Nephron progenitor cell (in vitro differentiated cells): ENCODE data around the gene PTPRJ.

ENCODE experiments used
- DNase-seq: peaks from one replicate; pipeline ENCODE4 v3.0.0; 2021
- H3K27ac Mint-ChIP-seq: 2 replicates; pipeline ENCODE4 v1.8.0; 2021; ENCODE audit warnings: mild to moderate bottlenecking, moderate library complexity, mixed read lengths
- H3K27me3 Mint-ChIP-seq: 2 replicates; pipeline ENCODE4 v1.8.0; 2021; ENCODE audit warnings: mild to moderate bottlenecking, low read depth, mixed read lengths; ENCODE audit not compliant: poor library complexity
- H3K36me3 Mint-ChIP-seq: 2 replicates; pipeline ENCODE4 v1.8.0; 2021; ENCODE audit warnings: low read depth, mixed read lengths
- H3K4me1 Mint-ChIP-seq: 2 replicates; pipeline ENCODE4 v1.8.0; 2021; ENCODE audit warnings: mixed read lengths
- H3K4me3 Mint-ChIP-seq: 2 replicates; pipeline ENCODE4 v1.8.0; 2021; ENCODE audit warnings: mild to moderate bottlenecking, moderate library complexity, mixed read lengths
- H3K9me3 Mint-ChIP-seq: 2 replicates; pipeline ENCODE4 v1.8.0; 2021; ENCODE audit warnings: mild to moderate bottlenecking, moderate library complexity, mixed read lengths
- CTCF ChIP-seq: fragments of 200-600 bp; sonication (generic); IDR thresholded peaks from 2 replicates; pipeline ENCODE4 v1.5.0; 2021; ENCODE audit warnings: antibody characterized with exemption

The PTPRJ gene

DNA sequence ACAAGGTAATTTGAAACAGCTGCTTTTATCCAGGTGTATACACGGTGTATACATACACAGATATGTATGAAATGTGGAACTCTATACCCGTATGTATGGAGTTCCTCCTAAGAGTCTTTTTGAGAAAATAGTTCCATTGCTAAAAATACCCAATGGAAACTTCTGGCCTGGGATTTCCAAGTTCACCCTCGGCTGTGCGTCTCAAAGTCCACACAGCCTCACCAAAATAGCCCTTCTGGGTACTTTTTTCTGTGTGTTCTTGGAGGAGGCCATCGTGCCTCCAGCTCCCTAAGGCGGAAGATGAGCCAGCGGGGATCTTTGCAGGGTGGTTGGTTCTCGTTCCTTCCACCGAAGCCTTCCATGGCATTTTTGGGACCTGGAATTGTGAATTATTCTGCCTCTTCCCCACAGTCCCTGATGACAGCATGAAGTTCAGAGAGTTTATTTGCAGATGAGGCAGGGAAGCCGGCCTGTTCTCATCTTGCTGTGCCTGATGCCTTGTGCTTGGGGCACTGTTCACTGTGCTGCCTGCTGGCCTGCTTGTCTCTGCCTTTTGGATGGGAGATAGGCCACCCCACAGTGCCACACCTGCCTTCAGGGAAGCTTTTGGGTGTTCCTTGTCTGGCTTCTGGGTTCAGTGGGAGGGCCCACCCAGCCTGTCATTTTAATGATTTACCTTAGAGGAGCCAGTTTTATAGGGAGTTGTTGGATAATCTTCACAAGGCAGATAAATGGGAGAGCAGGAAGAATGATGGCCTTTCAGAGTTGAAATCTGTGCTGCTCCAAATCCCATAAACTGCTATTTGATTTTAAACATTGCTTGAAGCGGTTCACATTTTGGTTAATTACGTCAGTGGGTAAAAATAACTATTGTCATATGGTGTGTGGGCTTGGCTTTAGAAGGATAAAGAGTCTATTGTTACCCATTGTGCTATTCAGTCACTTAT, 123.5 kb downstream of the PTPRJ start:
- H3K27ac Mint-ChIP-seq = no peak overlapping the region
- no peak for DNase-seq
- H3K4me1 Mint-ChIP-seq = peaks cover 58% of the 10 kb centered on the region
- H3K27me3 Mint-ChIP-seq = peaks cover 7% of the 10 kb centered on the region
- H3K9me3 Mint-ChIP-seq = no peaks in the 10 kb centered on the region
- no peak overlapping the region for H3K4me3 Mint-ChIP-seq
- no peaks in the 10 kb centered on the region for H3K36me3 Mint-ChIP-seq
- TF ChIP-seq CTCF = no peak

DNA sequence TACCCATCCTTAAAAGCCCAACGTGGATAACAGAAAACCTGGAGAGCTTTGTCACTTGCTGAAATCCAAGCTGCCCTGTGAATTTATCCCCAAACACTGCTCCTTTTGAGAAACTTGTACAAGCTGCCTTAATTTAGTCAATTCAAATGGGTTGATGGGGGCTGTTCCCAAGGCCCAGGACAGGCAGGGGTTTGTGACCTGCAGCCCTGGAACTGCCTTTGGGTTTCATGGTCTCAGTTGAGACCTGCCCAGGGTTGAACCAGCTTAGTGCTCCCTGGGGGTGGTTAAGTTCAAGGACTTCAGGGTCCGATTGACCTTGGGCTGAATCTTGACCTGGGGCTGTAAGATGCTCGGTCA, 124.2 kb downstream of the PTPRJ start:
- Mint-ChIP-seq H3K36me3 (no peaks in the 10 kb centered on the region), H3K4me3 (no peak overlapping the region), H3K27ac (no peak overlapping the region), H3K4me1 (peaks cover 64% of the 10 kb centered on the region), H3K9me3 (no peaks in the 10 kb centered on the region), H3K27me3 (peaks cover 7% of the 10 kb centered on the region)
- no peak for TF ChIP-seq CTCF
- no peak for DNase-seq

DNA sequence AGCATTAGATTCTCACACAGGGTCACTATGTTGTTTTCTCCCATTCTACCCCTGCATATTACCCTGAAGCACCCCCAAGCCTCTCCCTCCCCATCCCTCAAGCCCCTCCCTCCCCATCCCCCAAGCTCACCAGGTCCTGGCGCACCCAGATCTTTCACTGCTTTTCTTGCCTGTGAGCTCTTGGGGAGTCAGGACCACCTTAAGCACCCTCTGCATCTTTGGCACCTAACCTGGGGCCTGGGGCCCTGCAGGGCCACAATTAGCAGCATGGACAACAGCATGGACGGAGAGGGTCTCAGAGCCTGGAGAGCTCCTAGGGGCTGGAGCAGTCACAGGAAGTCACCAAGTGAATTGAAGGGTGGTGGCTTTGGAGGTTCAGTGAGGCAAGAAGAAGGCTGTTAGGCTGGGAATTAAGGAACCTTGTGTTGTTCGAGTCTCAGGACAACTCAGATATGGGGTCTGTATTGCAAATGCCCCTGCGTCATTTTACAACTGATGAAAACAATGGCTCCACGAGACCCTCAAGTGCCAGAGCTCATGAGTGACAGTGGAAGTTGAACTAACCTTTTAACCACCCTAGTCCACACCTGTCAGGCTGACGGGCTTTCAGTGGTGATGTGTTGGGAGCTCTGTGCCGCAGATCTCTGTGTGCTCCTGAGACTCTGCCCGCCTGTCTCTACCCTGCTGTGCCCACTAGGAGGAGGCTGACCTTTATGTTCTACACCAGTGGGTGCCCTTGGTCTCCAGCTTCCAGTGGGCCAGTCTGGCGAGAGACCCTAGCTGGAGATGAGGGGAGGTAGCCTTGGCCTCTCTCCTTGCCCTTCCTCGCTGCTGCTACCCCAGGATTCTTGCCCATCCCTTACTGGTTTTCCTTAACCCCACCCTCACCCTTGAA, 125.0 kb downstream of the PTPRJ start:
- no peak for TF ChIP-seq CTCF
- Mint-ChIP-seq H3K27ac (no peak overlapping the region), H3K4me3 (no peak overlapping the region), H3K4me1 (peaks cover 71% of the 10 kb centered on the region), H3K9me3 (no peaks in the 10 kb centered on the region), H3K36me3 (no peaks in the 10 kb centered on the region), H3K27me3 (peaks cover 3% of the 10 kb centered on the region)
- DNase-seq = no peak

DNA sequence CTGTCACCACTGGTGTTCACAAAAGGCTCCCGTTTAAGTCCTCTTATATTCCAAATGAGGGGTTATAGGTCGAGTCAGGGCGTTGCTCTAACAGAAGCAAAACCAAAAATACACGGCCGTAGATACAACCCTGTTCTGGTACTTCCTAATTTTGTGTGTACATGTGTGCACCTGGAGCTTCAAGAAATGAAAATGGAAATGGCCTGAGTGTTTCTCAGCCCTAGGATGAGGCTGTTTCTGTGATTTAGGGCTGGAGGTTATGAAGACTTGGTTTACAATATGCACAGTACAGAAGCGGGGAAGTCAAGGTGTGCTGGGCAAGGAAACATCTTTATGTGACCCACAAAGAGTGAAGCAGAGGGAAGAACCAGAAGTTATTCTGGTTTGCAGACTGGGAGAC, 125.8 kb downstream of the PTPRJ start:
- DNase-seq = no peak
- no peaks in the 10 kb centered on the region for H3K9me3 Mint-ChIP-seq
- no peaks in the 10 kb centered on the region for H3K27me3 Mint-ChIP-seq
- no peak for TF ChIP-seq CTCF
- no peak overlapping the region for H3K4me3 Mint-ChIP-seq
- no peaks in the 10 kb centered on the region for H3K36me3 Mint-ChIP-seq
- peaks cover 73% of the 10 kb centered on the region for H3K4me1 Mint-ChIP-seq
- H3K27ac Mint-ChIP-seq = no peak overlapping the region

DNA sequence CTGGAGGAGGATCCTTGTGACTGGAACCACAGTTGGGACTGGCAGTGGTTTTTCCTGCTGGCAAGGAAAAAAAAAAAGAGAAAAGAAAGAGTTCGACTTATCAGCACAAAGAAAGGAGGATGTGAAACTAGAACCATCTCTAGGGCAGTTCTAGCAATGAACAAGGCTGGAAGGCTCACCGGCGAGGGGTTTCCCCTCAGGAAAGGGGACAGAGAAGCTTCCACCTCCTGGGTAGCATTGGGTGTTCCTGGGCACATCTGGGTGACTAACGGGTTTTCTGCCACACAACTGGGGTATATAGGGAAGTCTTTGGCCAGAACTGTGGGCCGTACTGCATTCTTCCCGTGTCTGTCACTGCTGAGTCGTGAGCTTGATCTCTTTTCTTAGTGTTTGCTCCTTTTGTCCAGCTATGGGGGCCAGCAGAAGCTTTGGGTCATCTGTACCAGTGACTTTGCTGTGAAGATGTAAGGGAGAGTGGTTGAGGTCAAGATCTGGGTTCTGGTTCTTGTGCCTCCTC, 126.9 kb downstream of the PTPRJ start:
- no peak for TF ChIP-seq CTCF
- Mint-ChIP-seq H3K4me3 (no peak overlapping the region), H3K9me3 (peaks cover under 1% of the 10 kb centered on the region), H3K36me3 (peaks cover 2% of the 10 kb centered on the region), H3K4me1 (peaks cover 72% of the 10 kb centered on the region), H3K27ac (no peak overlapping the region), H3K27me3 (no peaks in the 10 kb centered on the region)
- no peak for DNase-seq
